Neural progenitor cell (in vitro differentiated cells): Measurements from ENCODE around the gene MYBBP1A. TPM values are rescaled to one million over a fixed set of nuclear protein-coding genes. Genes with fewer than 3 reads are reported as not detected.

Experiments
- DNase-seq: peaks from one replicate; pipeline ENCODE4 v3.0.0-alpha.2; 2016; ENCODE audit warnings: low spot score
- H2AFZ ChIP-seq: fragments of 200-600 bp; sonication (generic); replicated peaks from 2 replicates; pipeline ENCODE4 v1.6.1; 2016; ENCODE audit warnings: antibody characterized with exemption
- H3F3A ChIP-seq: fragments of 200-600 bp; sonication (generic); 2 replicates; pipeline ENCODE4 v1.6.1; 2016; ENCODE audit warnings: antibody characterized with exemption, low read depth
- H3K27ac ChIP-seq: fragments of 200-600 bp; sonication (generic); 2 replicates; pipeline ENCODE4 v1.5.1; 2016; ENCODE audit warnings: mild to moderate bottlenecking
- H3K27me3 ChIP-seq: fragments of 200-600 bp; sonication (generic); 2 replicates; pipeline ENCODE4 v1.6.1; 2016; ENCODE audit warnings: mild to moderate bottlenecking, moderate library complexity
- H3K36me3 ChIP-seq: fragments of 200-600 bp; sonication (generic); 2 replicates; pipeline ENCODE4 v1.5.1; 2016
- H3K4me1 ChIP-seq: fragments of 200-600 bp; sonication (generic); 2 replicates; pipeline ENCODE4 v1.6.1; 2016; ENCODE audit warnings: mixed run types
- H3K4me2 ChIP-seq: fragments of 200-600 bp; sonication (generic); 2 replicates; pipeline ENCODE4 v1.6.1; 2016
- H3K4me3 ChIP-seq: fragments of 200-600 bp; sonication (generic); 2 replicates; pipeline ENCODE4 v1.5.1; 2016
- H3K79me2 ChIP-seq: fragments of 200-600 bp; sonication (generic); 2 replicates; pipeline ENCODE4 v1.6.1; 2016; ENCODE audit warnings: low read depth
- H3K9ac ChIP-seq: fragments of 200-600 bp; sonication (generic); 2 replicates; pipeline ENCODE4 v1.6.1; 2016
- H3K9me3 ChIP-seq: fragments of 200-600 bp; sonication (generic); 2 replicates; pipeline ENCODE4 v1.5.1; 2016; ENCODE audit warnings: low read depth
- H4K20me1 ChIP-seq: fragments of 200-600 bp; sonication (generic); 2 replicates; pipeline ENCODE4 v1.6.1; 2016; ENCODE audit warnings: low read depth
- H3K27ac Mint-ChIP-seq: 3 replicates; pipeline ENCODE4 v1.8.0; 2021; ENCODE audit warnings: mixed read lengths
- H3K27me3 Mint-ChIP-seq: 2 replicates; pipeline ENCODE4 v1.8.0; 2022; ENCODE audit warnings: low read depth, mild to moderate bottlenecking, inconsistent platforms, moderate library complexity, mixed read lengths; ENCODE audit not compliant: insufficient read depth
- H3K36me3 Mint-ChIP-seq: 3 replicates; pipeline ENCODE4 v1.8.0; 2021; ENCODE audit warnings: mixed read lengths
- H3K4me1 Mint-ChIP-seq: 3 replicates; pipeline ENCODE4 v1.8.0; 2021; ENCODE audit warnings: mixed read lengths
- H3K4me3 Mint-ChIP-seq: 3 replicates; pipeline ENCODE4 v1.8.0; 2021; ENCODE audit warnings: mild to moderate bottlenecking, moderate library complexity, mixed read lengths
- H3K9me3 Mint-ChIP-seq: 3 replicates; pipeline ENCODE4 v1.8.0; 2020; ENCODE audit warnings: mixed read lengths
- CTCF ChIP-seq: fragments of 200-600 bp; sonication (generic); IDR thresholded peaks from 2 replicates; pipeline ENCODE4 v1.5.1; 2017; ENCODE audit warnings: antibody characterized with exemption, mild to moderate bottlenecking
- EZH2 ChIP-seq: fragments of 200-600 bp; sonication (generic); IDR thresholded peaks from 2 replicates; pipeline ENCODE4 v1.6.1; 2017; ENCODE audit warnings: antibody characterized with exemption, mild to moderate bottlenecking, moderate library complexity
- EZH2phosphoT487 ChIP-seq: fragments of 200-600 bp; sonication (generic); IDR thresholded peaks from 2 replicates; pipeline ENCODE4 v1.6.1; 2017; ENCODE audit warnings: antibody characterized with exemption
- total RNA-seq: library from RNA; depleted of rRNA; stranded (reverse); fragments of >200 nt; gene quantifications from 2 replicates; pipeline ENCODE4 v1.2.3, GENCODE V29; 2015; ENCODE audit warnings: low replicate concordance

Gene MYBBP1A
- total RNA-seq, 1 donor from 2014 or later = 17.4 TPM

GRCh38 chr17:4542003-4542725, 13.0 kb downstream of the MYBBP1A start:
- no peaks in the 10 kb centered on the region for H3K36me3 ChIP-seq

GRCh38 chr17:4541328-4542002, 13.7 kb downstream of the MYBBP1A start:
- Histone ChIP-seq H4K20me1 (no peaks in the 10 kb centered on the region), H3K27ac (no peak overlapping the region), H3K9me3 (no peaks in the 10 kb centered on the region), H3K4me3 (no peak overlapping the region), H3K4me1 (peaks cover 5% of the 10 kb centered on the region), H3K27me3 (no peaks in the 10 kb centered on the region), H3K4me2 (no peak overlapping the region), H3K79me2 (no peaks in the 10 kb centered on the region), H2AFZ (no peak overlapping the region), H3K36me3 (no peaks in the 10 kb centered on the region), H3F3A (peaks cover 3% of the 10 kb centered on the region), H3K9ac (no peak overlapping the region)
- peak; percentile 32 for TF ChIP-seq CTCF
- TF ChIP-seq EZH2phosphoT487 = no peak
- TF ChIP-seq EZH2 = no peak
- Mint-ChIP-seq H3K36me3 (peaks cover 3% of the 10 kb centered on the region), H3K4me3 (no peak overlapping the region), H3K9me3 (no peaks in the 10 kb centered on the region), H3K27me3 (no peaks in the 10 kb centered on the region), H3K4me1 (no peaks in the 10 kb centered on the region), H3K27ac (no peak overlapping the region)
- no peak for DNase-seq

More at GRCh38 chr17:4542003-4542725, 13.0 kb downstream of the MYBBP1A start:
- Mint-ChIP-seq H3K27ac (no peak overlapping the region), H3K4me3 (no peak overlapping the region), H3K4me1 (no peaks in the 10 kb centered on the region), H3K9me3 (no peaks in the 10 kb centered on the region), H3K36me3 (peaks cover 3% of the 10 kb centered on the region), H3K27me3 (no peaks in the 10 kb centered on the region)
- TF ChIP-seq EZH2phosphoT487 = no peak
- no peak for TF ChIP-seq EZH2
- no peak for TF ChIP-seq CTCF
- Histone ChIP-seq H3K9me3 (no peaks in the 10 kb centered on the region), H4K20me1 (no peaks in the 10 kb centered on the region), H3K4me1 (no peaks in the 10 kb centered on the region), H3K79me2 (no peaks in the 10 kb centered on the region), H3K9ac (no peak overlapping the region), H3K4me3 (no peak overlapping the region), H3K27me3 (no peaks in the 10 kb centered on the region), H2AFZ (no peak overlapping the region), H3K4me2 (no peak overlapping the region), H3F3A (peaks cover under 1% of the 10 kb centered on the region), H3K27ac (no peak overlapping the region)
- no peak for DNase-seq

GRCh38 chr17:4540687-4541327, 14.4 kb downstream of the MYBBP1A start:
- no peaks in the 10 kb centered on the region for H3K79me2 ChIP-seq
- H3K27ac ChIP-seq = no peak overlapping the region
- H3K9ac ChIP-seq = no peak overlapping the region
- peaks cover 3% of the 10 kb centered on the region for H3K36me3 Mint-ChIP-seq
- H3K9me3 Mint-ChIP-seq = no peaks in the 10 kb centered on the region
- H3K27ac Mint-ChIP-seq = no peak overlapping the region
- H3K27me3 ChIP-seq = no peaks in the 10 kb centered on the region
- no peaks in the 10 kb centered on the region for H3K27me3 Mint-ChIP-seq
- H2AFZ ChIP-seq = no peak overlapping the region
- H3K9me3 ChIP-seq = no peaks in the 10 kb centered on the region
- H3K4me1 Mint-ChIP-seq = no peaks in the 10 kb centered on the region
- H3F3A ChIP-seq = peaks cover 3% of the 10 kb centered on the region
- no peaks in the 10 kb centered on the region for H4K20me1 ChIP-seq
- H3K4me2 ChIP-seq = no peak overlapping the region
- TF ChIP-seq CTCF = no peak
- no peak for TF ChIP-seq EZH2
- TF ChIP-seq EZH2phosphoT487 = no peak
- H3K4me3 Mint-ChIP-seq = no peak overlapping the region
- H3K4me1 ChIP-seq = peaks cover 12% of the 10 kb centered on the region
- no peak for DNase-seq
- H3K4me3 ChIP-seq = no peak overlapping the region
- no peaks in the 10 kb centered on the region for H3K36me3 ChIP-seq
